Activated B cell treated with CpG ODN at 0.5 μM for 24 hours (primary cell): ENCODE results near the gene PSMF1. TPM values are rescaled to one million over a fixed set of nuclear protein-coding genes. Genes with fewer than 3 reads are reported as not detected.

Source experiments
- ATAC-seq: fragments of 200-7000 bp; cut with Tn5 transposase; one replicate; pipeline ENCODE4 v1.10.0; 2021; ENCODE audit warnings: low read depth, mild to moderate bottlenecking, moderate library complexity
- CTCF ChIA-PET: fragments of 350-600 bp; sonication (Branson Sonifier 250); formaldehyde crosslinking; loops from one replicate; lab custom pipeline; 2021; ENCODE audit warnings: antibody characterized with exemption; lab: Charles Lee
- POLR2A ChIA-PET: fragments of 350-600 bp; sonication (Branson Sonifier 250); formaldehyde crosslinking; loops from one replicate; lab custom pipeline; 2021; ENCODE audit warnings: antibody characterized with exemption; lab: Charles Lee
- DNase-seq: peaks from one replicate; pipeline ENCODE4 v3.0.0; 2022
- H3K27ac Mint-ChIP-seq: one replicate; pipeline ENCODE4 v1.8.0; 2020; ENCODE audit warnings: mixed read lengths
- H3K27me3 Mint-ChIP-seq: one replicate; pipeline ENCODE4 v1.8.0; 2021; ENCODE audit warnings: mixed read lengths
- H3K36me3 Mint-ChIP-seq: one replicate; pipeline ENCODE4 v1.8.0; 2021; ENCODE audit warnings: low read depth, mixed read lengths
- H3K4me1 Mint-ChIP-seq: one replicate; pipeline ENCODE4 v1.8.0; 2021; ENCODE audit warnings: mixed read lengths
- H3K4me3 Mint-ChIP-seq: one replicate; pipeline ENCODE4 v1.8.0; 2020; ENCODE audit warnings: mild to moderate bottlenecking, mixed read lengths
- H3K9me3 Mint-ChIP-seq: one replicate; pipeline ENCODE4 v1.8.0; 2020; ENCODE audit warnings: mixed read lengths
- CTCF ChIP-seq: fragments of 200-600 bp; IDR thresholded peaks from one replicate; pipeline ENCODE4 v1.8.0; 2022; ENCODE audit warnings: antibody characterized with exemption, mild to moderate bottlenecking
- intact Hi-C: fragments of 100-400 bp; cut with micrococcal nuclease; formaldehyde crosslinking; loops from one replicate; pipeline ENCODE4 v1.15.1; 2024
- total RNA-seq: library from RNA; stranded (reverse); gene quantifications from 2 replicates; pipeline ENCODE4 v1.2.3, GENCODE V29; 2022

PSMF1 gene
- total RNA-seq, 1 donor from 2014 or later: 130 TPM

GRCh38 chr20:1085492-1086276 lies 32.7 kb upstream of the PSMF1 start:
- no peak for ATAC-seq
- intact Hi-C loops: no loop called here
- CTCF ChIA-PET: no interaction called here

GRCh38 chr20:1086277-1087213 lies 31.9 kb upstream of the PSMF1 start:
- Mint-ChIP-seq H3K4me3 (no peak overlapping the region), H3K4me1 (no peaks in the 10 kb centered on the region), H3K27me3 (no peaks in the 10 kb centered on the region), H3K27ac (no peak overlapping the region), H3K9me3 (peaks cover 14% of the 10 kb centered on the region), H3K36me3 (peaks cover 4% of the 10 kb centered on the region)
- ATAC-seq: no peak
- TF ChIP-seq CTCF: no peak
- ChIA-PET CTCF (no interaction called here), POLR2A (interaction anchor here (0.5 kb wide), 1 partner anchor 668 kb away, joined by 3 read pairs; no protein-coding TSS in a partner anchor)
- no peak for DNase-seq
- intact Hi-C loops: no loop called here

More at GRCh38 chr20:1085492-1086276, 32.7 kb upstream of the PSMF1 start:
- no peak for TF ChIP-seq CTCF
- Mint-ChIP-seq H3K27ac (no peak overlapping the region), H3K4me1 (no peaks in the 10 kb centered on the region), H3K4me3 (no peak overlapping the region), H3K27me3 (no peaks in the 10 kb centered on the region), H3K36me3 (peaks cover under 1% of the 10 kb centered on the region), H3K9me3 (peaks cover 13% of the 10 kb centered on the region)
- POLR2A ChIA-PET: interaction anchor here (0.5 kb wide), 1 partner anchor 667 kb away, joined by 3 read pairs; no protein-coding TSS in a partner anchor
- no peak for DNase-seq

GRCh38 chr20:1087311-1087905 lies 31.0 kb upstream of the PSMF1 start:
- Mint-ChIP-seq H3K4me1 (no peaks in the 10 kb centered on the region), H3K4me3 (no peak overlapping the region), H3K36me3 (peaks cover 4% of the 10 kb centered on the region), H3K27ac (no peak overlapping the region), H3K27me3 (no peaks in the 10 kb centered on the region), H3K9me3 (peaks cover 16% of the 10 kb centered on the region)
- intact Hi-C loops: no loop called here
- DNase-seq: no peak
- CTCF ChIA-PET: no interaction called here
- TF ChIP-seq CTCF: no peak
- POLR2A ChIA-PET: no interaction called here
- no peak for ATAC-seq

- CTCF ChIA-PET: no interaction called here
- H3K4me1 Mint-ChIP-seq: no peaks in the 10 kb centered on the region
- no peaks in the 10 kb centered on the region for H3K27me3 Mint-ChIP-seq
- DNase-seq: no peak
- intact Hi-C loops: no loop called here
- H3K4me3 Mint-ChIP-seq: no peak overlapping the region
- no peak for ATAC-seq
- POLR2A ChIA-PET: no interaction called here
- no peak for TF ChIP-seq CTCF
- peaks cover 3% of the 10 kb centered on the region for H3K9me3 Mint-ChIP-seq
- H3K36me3 Mint-ChIP-seq: peaks cover 5% of the 10 kb centered on the region
- no peak overlapping the region for H3K27ac Mint-ChIP-seq
Observed at GRCh38 chr20:1094751-1095150, 23.7 kb upstream of the PSMF1 start.
